Activated B cell treated with CpG ODN at 0.5 μM for 24 hours (primary cell): ENCODE results near the gene PPP1R1A. TPM values are rescaled to one million over a fixed set of nuclear protein-coding genes. Genes with fewer than 3 reads are reported as not detected.

Source experiments
- ATAC-seq: fragments of 200-7000 bp; cut with Tn5 transposase; one replicate; pipeline ENCODE4 v1.10.0; 2021; ENCODE audit warnings: low read depth, mild to moderate bottlenecking, moderate library complexity
- CTCF ChIA-PET: fragments of 350-600 bp; sonication (Branson Sonifier 250); formaldehyde crosslinking; loops from one replicate; lab custom pipeline; 2021; ENCODE audit warnings: antibody characterized with exemption; lab: Charles Lee
- POLR2A ChIA-PET: fragments of 350-600 bp; sonication (Branson Sonifier 250); formaldehyde crosslinking; loops from one replicate; lab custom pipeline; 2021; ENCODE audit warnings: antibody characterized with exemption; lab: Charles Lee
- DNase-seq: peaks from one replicate; pipeline ENCODE4 v3.0.0; 2022
- H3K27ac Mint-ChIP-seq: one replicate; pipeline ENCODE4 v1.8.0; 2020; ENCODE audit warnings: mixed read lengths
- H3K27me3 Mint-ChIP-seq: one replicate; pipeline ENCODE4 v1.8.0; 2021; ENCODE audit warnings: mixed read lengths
- H3K36me3 Mint-ChIP-seq: one replicate; pipeline ENCODE4 v1.8.0; 2021; ENCODE audit warnings: low read depth, mixed read lengths
- H3K4me1 Mint-ChIP-seq: one replicate; pipeline ENCODE4 v1.8.0; 2021; ENCODE audit warnings: mixed read lengths
- H3K4me3 Mint-ChIP-seq: one replicate; pipeline ENCODE4 v1.8.0; 2020; ENCODE audit warnings: mild to moderate bottlenecking, mixed read lengths
- H3K9me3 Mint-ChIP-seq: one replicate; pipeline ENCODE4 v1.8.0; 2020; ENCODE audit warnings: mixed read lengths
- CTCF ChIP-seq: fragments of 200-600 bp; IDR thresholded peaks from one replicate; pipeline ENCODE4 v1.8.0; 2022; ENCODE audit warnings: antibody characterized with exemption, mild to moderate bottlenecking
- intact Hi-C: fragments of 100-400 bp; cut with micrococcal nuclease; formaldehyde crosslinking; loops from one replicate; pipeline ENCODE4 v1.15.1; 2024
- total RNA-seq: library from RNA; stranded (reverse); gene quantifications from 2 replicates; pipeline ENCODE4 v1.2.3, GENCODE V29; 2022

PPP1R1A gene
- total RNA-seq, 1 donor from 2014 or later: not detected

GRCh38 chr12:54584128-54584527 lies 4.3 kb downstream of the PPP1R1A start:
- H3K9me3 Mint-ChIP-seq: no peaks in the 10 kb centered on the region
- no peak overlapping the region for H3K4me3 Mint-ChIP-seq
- peaks cover 11% of the 10 kb centered on the region for H3K4me1 Mint-ChIP-seq
- H3K27ac Mint-ChIP-seq: no peak overlapping the region
- ATAC-seq (no peak), DNase-seq (no peak)
- CTCF ChIA-PET: no interaction called here
- intact Hi-C loops: no loop called here
- H3K27me3 Mint-ChIP-seq: peaks cover 42% of the 10 kb centered on the region
- H3K36me3 Mint-ChIP-seq: no peaks in the 10 kb centered on the region
- TF ChIP-seq CTCF: no peak
- POLR2A ChIA-PET: no interaction called here

- DNase-seq (no peak), ATAC-seq (no peak)
- Mint-ChIP-seq H3K27ac (no peak overlapping the region), H3K4me1 (peaks cover 7% of the 10 kb centered on the region), H3K4me3 (no peak overlapping the region), H3K27me3 (peaks cover 38% of the 10 kb centered on the region), H3K9me3 (no peaks in the 10 kb centered on the region), H3K36me3 (no peaks in the 10 kb centered on the region)
- ChIA-PET CTCF (no interaction called here), POLR2A (no interaction called here)
- intact Hi-C loops: no loop called here
- TF ChIP-seq CTCF: no peak
Observed at GRCh38 chr12:54583726-54584125, 4.7 kb downstream of the PPP1R1A start.

- intact Hi-C loops: no loop called here
- Mint-ChIP-seq H3K27ac (no peak overlapping the region), H3K4me3 (no peak overlapping the region), H3K36me3 (peaks cover 9% of the 10 kb centered on the region), H3K27me3 (peaks cover 23% of the 10 kb centered on the region), H3K9me3 (no peaks in the 10 kb centered on the region), H3K4me1 (peaks cover 6% of the 10 kb centered on the region)
- no peak for DNase-seq
- no peak for ATAC-seq
- ChIA-PET POLR2A (no interaction called here), CTCF (no interaction called here)
- no peak for TF ChIP-seq CTCF
Observed at GRCh38 chr12:54581412-54581811, 7.0 kb downstream of the PPP1R1A start.

- ChIA-PET CTCF (interaction anchor here (0.7 to 2.0 kb wide), 10 partner anchors 9 to 492 kb away, joined by 3 to 16 read pairs (median 4); partner anchors contain the start of gene PDE1B), POLR2A (no interaction called here)
- Mint-ChIP-seq H3K4me3 (no peak overlapping the region), H3K4me1 (peaks cover 6% of the 10 kb centered on the region), H3K9me3 (no peaks in the 10 kb centered on the region), H3K27me3 (peaks cover 14% of the 10 kb centered on the region), H3K27ac (no peak overlapping the region), H3K36me3 (peaks cover 14% of the 10 kb centered on the region)
- DNase-seq (peak; percentile 79), ATAC-seq (peak; percentile 99)
- TF ChIP-seq CTCF: peak; percentile 80
- intact Hi-C loops: loop anchor here (1.0 kb wide), 1 partner anchor 23 kb away; no protein-coding TSS in a partner anchor
Observed at GRCh38 chr12:54579696-54580333, 8.6 kb downstream of the PPP1R1A start.

GRCh38 chr12:54579258-54579657 lies 9.2 kb downstream of the PPP1R1A start:
- Mint-ChIP-seq H3K36me3 (peaks cover 17% of the 10 kb centered on the region), H3K27ac (no peak overlapping the region), H3K9me3 (no peaks in the 10 kb centered on the region), H3K4me3 (no peak overlapping the region), H3K27me3 (peaks cover 8% of the 10 kb centered on the region), H3K4me1 (peaks cover 6% of the 10 kb centered on the region)
- intact Hi-C loops: loop anchor here (1.0 kb wide), 1 partner anchor 24 kb away; no protein-coding TSS in a partner anchor
- CTCF ChIA-PET: interaction anchor here (0.8 to 2.0 kb wide), 8 partner anchors 12 to 30 kb away, joined by 3 to 16 read pairs (median 6); partner anchors contain the start of gene PDE1B
- ATAC-seq: peak; percentile 16
- POLR2A ChIA-PET: no interaction called here
- no peak for TF ChIP-seq CTCF
- DNase-seq: no peak
